Keratinocyte (primary cell): ENCODE results near the gene MIA2.

Experiments used
- EZH2 ChIP-seq: IDR thresholded peaks from one replicate; pipeline ENCODE4 v1.6.1; 2012; ENCODE audit warnings: inconsistent platforms, mild to moderate bottlenecking, low read length, moderate library complexity
- TF ChIP-seq, protein P1 (sequence below), 3 experiments: IDR thresholded peaks in 1 of 3; conservative IDR thresholded peaks in 1 of 3; optimal IDR thresholded peaks in 1 of 3; 2 replicates in 2 of 3; 3 replicates in 1 of 3; pipeline versions ENCODE3 to v1.5.1; 2011; ENCODE audit warnings: low read length in 3 of 3, mild to moderate bottlenecking in 3 of 3, moderate library complexity in 2 of 3, control low read depth in 1 of 3, inconsistent platforms in 1 of 3; ENCODE audit not compliant: insufficient read depth in 2 of 3; ENCODE audit errors: extremely low read depth in 1 of 3

- TF ChIP-seq, protein P1, sequence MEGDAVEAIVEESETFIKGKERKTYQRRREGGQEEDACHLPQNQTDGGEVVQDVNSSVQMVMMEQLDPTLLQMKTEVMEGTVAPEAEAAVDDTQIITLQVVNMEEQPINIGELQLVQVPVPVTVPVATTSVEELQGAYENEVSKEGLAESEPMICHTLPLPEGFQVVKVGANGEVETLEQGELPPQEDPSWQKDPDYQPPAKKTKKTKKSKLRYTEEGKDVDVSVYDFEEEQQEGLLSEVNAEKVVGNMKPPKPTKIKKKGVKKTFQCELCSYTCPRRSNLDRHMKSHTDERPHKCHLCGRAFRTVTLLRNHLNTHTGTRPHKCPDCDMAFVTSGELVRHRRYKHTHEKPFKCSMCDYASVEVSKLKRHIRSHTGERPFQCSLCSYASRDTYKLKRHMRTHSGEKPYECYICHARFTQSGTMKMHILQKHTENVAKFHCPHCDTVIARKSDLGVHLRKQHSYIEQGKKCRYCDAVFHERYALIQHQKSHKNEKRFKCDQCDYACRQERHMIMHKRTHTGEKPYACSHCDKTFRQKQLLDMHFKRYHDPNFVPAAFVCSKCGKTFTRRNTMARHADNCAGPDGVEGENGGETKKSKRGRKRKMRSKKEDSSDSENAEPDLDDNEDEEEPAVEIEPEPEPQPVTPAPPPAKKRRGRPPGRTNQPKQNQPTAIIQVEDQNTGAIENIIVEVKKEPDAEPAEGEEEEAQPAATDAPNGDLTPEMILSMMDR (optimal IDR thresholded peaks at IDR 0.05 in 1 of 3, IDR thresholded peaks at IDR 0.05 in 1 of 3, conservative IDR thresholded peaks at IDR 0.05 in 1 of 3; ENCODE audit: extremely low read depth in 1 of 3, insufficient read depth in 2 of 3, low read length in 3 of 3), result no peak
- no peak for TF ChIP-seq EZH2
Measured at GRCh38 chr14:39268393-39268792, 34.7 kb downstream of the MIA2 start.
